Activated gamma-delta T cell treated with anti-CD3 and anti-CD28 coated beads, Interleukin-2, amount 50 U/mL, for 16 hours (primary cell): ENCODE results near the gene CTR9.
"Not testable (repeated sequence)": the region's sequence is repeated elsewhere in the genome, so short reads cannot be mapped to it uniquely, and the experiment has no call there.

Experiments
- DNase-seq: peaks from one replicate; pipeline ENCODE4 v3.0.0-alpha.2; 2020; ENCODE audit warnings: low read depth

CTR9 gene

DNA sequence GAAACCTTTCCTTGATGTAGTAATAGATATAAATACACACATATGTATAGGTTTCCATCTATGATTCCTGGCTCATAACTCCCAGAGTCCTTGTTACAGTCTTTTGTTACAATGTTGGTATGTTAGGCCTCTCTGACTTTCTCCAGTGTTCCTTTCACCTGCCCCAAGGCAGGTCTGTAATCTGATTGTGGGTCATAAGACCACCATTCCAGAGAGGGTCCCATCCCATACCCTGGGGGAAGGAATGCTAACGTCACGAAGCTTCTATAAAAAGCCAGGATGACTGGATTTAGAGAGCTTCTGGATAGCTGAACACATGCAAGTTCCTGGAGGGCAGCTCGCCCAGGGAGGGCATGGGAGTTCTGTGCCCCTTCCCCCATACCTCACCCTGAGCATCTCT, 71.4 kb downstream of the CTR9 start:
- DNase-seq: not testable (repeated sequence)

- no peak for DNase-seq
Measured at GRCh38 chr11:10823152-10823579, 72.1 kb downstream of the CTR9 start.

DNA sequence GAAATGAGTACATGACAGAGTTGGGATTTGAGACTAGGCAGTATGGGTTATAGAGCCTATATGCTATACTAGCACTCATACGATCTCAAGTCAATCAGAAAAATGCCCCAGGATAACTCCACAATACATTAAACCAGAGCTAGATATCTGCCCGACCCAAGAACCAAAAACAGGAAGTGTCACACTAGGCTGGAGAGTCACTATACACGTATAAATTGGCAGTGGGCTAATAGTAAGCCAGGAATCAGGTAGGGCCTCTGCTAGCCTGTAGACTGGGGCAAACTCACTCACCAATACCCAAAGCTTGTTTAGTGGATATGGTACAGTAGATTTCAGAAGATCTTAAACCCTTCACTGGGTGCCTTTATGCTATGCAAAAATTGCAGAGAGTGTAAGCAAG, 73.8 kb downstream of the CTR9 start:
- DNase-seq: no peak

DNA sequence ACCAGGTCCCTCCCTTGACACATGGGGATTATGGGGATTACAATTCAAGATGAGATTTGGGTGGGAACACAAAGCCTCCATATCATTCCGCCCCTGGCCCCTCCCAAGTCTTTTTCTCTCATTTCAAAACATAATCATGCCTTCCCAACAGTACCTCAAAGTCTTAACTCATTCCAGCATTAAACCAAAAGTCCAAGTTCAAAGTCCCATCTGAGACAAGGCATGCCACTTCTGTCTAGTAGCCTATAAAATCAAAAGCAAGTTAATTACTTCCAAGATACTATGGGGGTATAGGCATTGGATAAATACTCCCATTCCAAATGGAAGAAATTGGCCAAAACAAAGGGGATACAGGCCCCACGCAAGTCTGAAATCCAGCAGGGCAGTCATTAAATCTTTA, 77.4 kb downstream of the CTR9 start:
- DNase-seq: no peak

GRCh38 chr11:10829139-10829538, 78.1 kb downstream of the CTR9 start:
- no peak for DNase-seq
